Keratinocyte (primary cell): ENCODE results near the gene ZDHHC9.

ENCODE experiments used
- EZH2 ChIP-seq: IDR thresholded peaks from one replicate; pipeline ENCODE4 v1.6.1; 2012; ENCODE audit warnings: inconsistent platforms, mild to moderate bottlenecking, low read length, moderate library complexity
- TF ChIP-seq, protein P1 (sequence below), 3 experiments: IDR thresholded peaks in 1 of 3; conservative IDR thresholded peaks in 1 of 3; optimal IDR thresholded peaks in 1 of 3; 2 replicates in 2 of 3; 3 replicates in 1 of 3; pipeline versions ENCODE3 to v1.5.1; 2011; ENCODE audit warnings: low read length in 3 of 3, mild to moderate bottlenecking in 3 of 3, moderate library complexity in 2 of 3, control low read depth in 1 of 3, inconsistent platforms in 1 of 3; ENCODE audit not compliant: insufficient read depth in 2 of 3; ENCODE audit errors: extremely low read depth in 1 of 3

GRCh38 chrX:129808829-129809796 is 34.6 kb downstream of the ZDHHC9 start:
- TF ChIP-seq EZH2 = no peak
- TF ChIP-seq, protein P1, sequence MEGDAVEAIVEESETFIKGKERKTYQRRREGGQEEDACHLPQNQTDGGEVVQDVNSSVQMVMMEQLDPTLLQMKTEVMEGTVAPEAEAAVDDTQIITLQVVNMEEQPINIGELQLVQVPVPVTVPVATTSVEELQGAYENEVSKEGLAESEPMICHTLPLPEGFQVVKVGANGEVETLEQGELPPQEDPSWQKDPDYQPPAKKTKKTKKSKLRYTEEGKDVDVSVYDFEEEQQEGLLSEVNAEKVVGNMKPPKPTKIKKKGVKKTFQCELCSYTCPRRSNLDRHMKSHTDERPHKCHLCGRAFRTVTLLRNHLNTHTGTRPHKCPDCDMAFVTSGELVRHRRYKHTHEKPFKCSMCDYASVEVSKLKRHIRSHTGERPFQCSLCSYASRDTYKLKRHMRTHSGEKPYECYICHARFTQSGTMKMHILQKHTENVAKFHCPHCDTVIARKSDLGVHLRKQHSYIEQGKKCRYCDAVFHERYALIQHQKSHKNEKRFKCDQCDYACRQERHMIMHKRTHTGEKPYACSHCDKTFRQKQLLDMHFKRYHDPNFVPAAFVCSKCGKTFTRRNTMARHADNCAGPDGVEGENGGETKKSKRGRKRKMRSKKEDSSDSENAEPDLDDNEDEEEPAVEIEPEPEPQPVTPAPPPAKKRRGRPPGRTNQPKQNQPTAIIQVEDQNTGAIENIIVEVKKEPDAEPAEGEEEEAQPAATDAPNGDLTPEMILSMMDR (optimal IDR thresholded peaks at IDR 0.05 in 1 of 3, IDR thresholded peaks at IDR 0.05 in 1 of 3, conservative IDR thresholded peaks at IDR 0.05 in 1 of 3; ENCODE audit: extremely low read depth in 1 of 3, insufficient read depth in 2 of 3, low read length in 3 of 3) = no peak
